ENCODE data around the gene PARP8.
"Not testable (repeated sequence)": the region's sequence is repeated elsewhere in the genome, so short reads cannot be mapped to it uniquely, and the experiment has no call there.

Gene PARP8

DNA sequence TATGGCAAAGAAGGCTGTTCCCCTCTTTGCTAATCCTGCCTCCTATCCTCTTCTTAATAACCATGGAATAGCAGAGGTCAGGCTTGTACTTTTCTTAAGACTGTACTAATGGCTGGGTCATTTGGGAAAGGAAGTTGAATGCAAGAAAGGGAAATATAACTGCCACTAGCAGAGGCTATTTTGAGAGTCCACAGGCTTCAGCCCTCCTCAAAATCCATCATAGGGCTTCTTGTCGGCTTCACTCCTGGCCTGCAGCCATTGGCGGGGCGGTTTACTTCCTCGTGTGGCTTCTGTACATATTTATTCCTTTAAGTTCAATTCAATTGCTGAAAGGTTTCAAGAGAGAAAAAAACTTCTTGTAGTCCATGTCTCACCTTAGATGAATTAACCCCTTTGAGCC, 2.8 kb upstream of the PARP8 start:
- H2AFZ ChIP-seq (ENCODE audit: low read length) = no peak overlapping the region
- H3K27ac ChIP-seq (ENCODE audit: low read depth, low read length, poor library complexity, severe bottlenecking) = peak overlapping the region; percentile 32
- H3F3A ChIP-seq (ENCODE audit: insufficient read depth, low read length) = no peaks in the 10 kb centered on the region
- H3K36me3 ChIP-seq (ENCODE audit: insufficient read depth, low read length) = no peaks in the 10 kb centered on the region
- no peaks in the 10 kb centered on the region for H3K9me2 ChIP-seq (ENCODE audit: low read depth, low read length)
- no peaks in the 10 kb centered on the region for H4K20me1 ChIP-seq (ENCODE audit: insufficient read depth, low read length)
- H3K79me2 ChIP-seq (ENCODE audit: insufficient read depth, low read length) = peaks cover 6% of the 10 kb centered on the region
- H3K9me3 ChIP-seq (ENCODE audit: low read length) = peaks cover 5% of the 10 kb centered on the region; the same call in 1 of the 2 replicates
- H3K4me2 ChIP-seq (ENCODE audit: low read length) = no peak overlapping the region
- TF ChIP-seq, protein P1, sequence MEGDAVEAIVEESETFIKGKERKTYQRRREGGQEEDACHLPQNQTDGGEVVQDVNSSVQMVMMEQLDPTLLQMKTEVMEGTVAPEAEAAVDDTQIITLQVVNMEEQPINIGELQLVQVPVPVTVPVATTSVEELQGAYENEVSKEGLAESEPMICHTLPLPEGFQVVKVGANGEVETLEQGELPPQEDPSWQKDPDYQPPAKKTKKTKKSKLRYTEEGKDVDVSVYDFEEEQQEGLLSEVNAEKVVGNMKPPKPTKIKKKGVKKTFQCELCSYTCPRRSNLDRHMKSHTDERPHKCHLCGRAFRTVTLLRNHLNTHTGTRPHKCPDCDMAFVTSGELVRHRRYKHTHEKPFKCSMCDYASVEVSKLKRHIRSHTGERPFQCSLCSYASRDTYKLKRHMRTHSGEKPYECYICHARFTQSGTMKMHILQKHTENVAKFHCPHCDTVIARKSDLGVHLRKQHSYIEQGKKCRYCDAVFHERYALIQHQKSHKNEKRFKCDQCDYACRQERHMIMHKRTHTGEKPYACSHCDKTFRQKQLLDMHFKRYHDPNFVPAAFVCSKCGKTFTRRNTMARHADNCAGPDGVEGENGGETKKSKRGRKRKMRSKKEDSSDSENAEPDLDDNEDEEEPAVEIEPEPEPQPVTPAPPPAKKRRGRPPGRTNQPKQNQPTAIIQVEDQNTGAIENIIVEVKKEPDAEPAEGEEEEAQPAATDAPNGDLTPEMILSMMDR (IDR thresholded peaks at IDR 0.05; ENCODE audit: low read length) = no peak
- no peak for TF ChIP-seq EZH2 (IDR thresholded peaks at IDR 0.05; ENCODE audit: borderline replicate concordance, low read length)
- peaks cover 28% of the 10 kb centered on the region for H3K4me1 ChIP-seq (ENCODE audit: insufficient read depth, low read length, severe bottlenecking)
- H3K4me3 ChIP-seq (ENCODE audit: low read depth, low read length, poor library complexity, severe bottlenecking) = no peak overlapping the region
- H3K9ac ChIP-seq (ENCODE audit: low read length) = no peak overlapping the region
- H3K27me3 ChIP-seq (ENCODE audit: insufficient read depth, low read length) = no peaks in the 10 kb centered on the region

DNA sequence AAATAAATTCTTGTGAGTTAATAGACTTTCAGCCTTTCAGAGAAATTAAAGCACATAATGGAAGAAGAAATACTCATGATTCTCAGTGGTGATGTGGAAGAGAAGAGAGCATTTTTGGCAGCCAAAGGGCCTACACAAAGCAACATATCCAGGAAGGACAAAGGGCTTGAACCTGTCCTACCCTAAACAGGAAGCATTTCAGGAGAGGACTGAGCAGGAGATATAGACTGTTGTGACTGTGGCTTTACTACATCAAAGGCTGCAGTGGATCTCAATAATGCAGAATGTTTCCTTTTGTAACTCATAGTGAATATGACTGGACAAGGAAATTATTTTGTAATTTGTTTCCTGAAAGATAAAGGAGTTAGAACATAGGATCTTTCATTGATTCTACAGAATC, 1.3 kb upstream of the PARP8 start:
- Histone ChIP-seq H3K9me3 (ENCODE audit: low read length) (peaks cover 5% of the 10 kb centered on the region; the same call in 1 of the 2 replicates), H2AFZ (ENCODE audit: low read length) (no peak overlapping the region), H3K27ac (ENCODE audit: low read depth, low read length, poor library complexity, severe bottlenecking) (peak overlapping the region; percentile 90), H3K4me2 (ENCODE audit: low read length) (no peak overlapping the region; the same call in 1 of the 2 replicates), H3K9ac (ENCODE audit: low read length) (no peak overlapping the region), H3K9me2 (ENCODE audit: low read depth, low read length) (no peaks in the 10 kb centered on the region), H3F3A (ENCODE audit: insufficient read depth, low read length) (no peaks in the 10 kb centered on the region), H4K20me1 (ENCODE audit: insufficient read depth, low read length) (no peaks in the 10 kb centered on the region), H3K4me1 (ENCODE audit: insufficient read depth, low read length, severe bottlenecking) (peaks cover 42% of the 10 kb centered on the region), H3K79me2 (ENCODE audit: insufficient read depth, low read length) (peaks cover 21% of the 10 kb centered on the region), H3K4me3 (ENCODE audit: low read depth, low read length, poor library complexity, severe bottlenecking) (no peak overlapping the region), H3K27me3 (ENCODE audit: insufficient read depth, low read length) (no peaks in the 10 kb centered on the region), H3K36me3 (ENCODE audit: insufficient read depth, low read length) (no peaks in the 10 kb centered on the region)
- no peak for TF ChIP-seq EZH2 (IDR thresholded peaks at IDR 0.05; ENCODE audit: borderline replicate concordance, low read length)
- TF ChIP-seq, protein P1 (IDR thresholded peaks at IDR 0.05; ENCODE audit: low read length) = no peak

DNA sequence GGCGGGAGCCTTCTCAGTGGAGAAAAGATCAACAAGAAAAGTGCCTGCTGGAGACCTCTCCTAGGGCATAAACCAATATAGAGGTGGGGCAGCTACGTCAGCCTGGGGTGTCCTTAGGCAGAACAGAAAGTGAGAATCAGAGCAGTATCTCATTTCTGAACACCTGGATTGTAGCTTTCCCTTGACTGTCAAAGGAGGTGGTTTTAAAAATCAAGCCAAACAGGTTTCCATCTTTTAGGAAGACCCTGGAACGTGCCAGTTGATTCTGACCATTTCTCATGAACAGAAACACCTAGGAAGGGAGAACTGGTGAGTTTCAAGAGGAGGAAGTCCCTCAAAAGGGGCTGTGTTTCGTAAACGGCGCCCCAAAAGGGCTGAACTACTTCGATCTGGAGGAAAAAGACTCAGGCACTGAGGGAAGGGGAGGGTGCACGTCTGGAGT, 655 bp upstream of the PARP8 start:
- H3K36me3 ChIP-seq (ENCODE audit: insufficient read depth, low read length); H2AFZ ChIP-seq (ENCODE audit: low read length); H3K27me3 ChIP-seq (ENCODE audit: insufficient read depth, low read length); H3K9me3 ChIP-seq (ENCODE audit: low read length); H4K20me1 ChIP-seq (ENCODE audit: insufficient read depth, low read length); H3F3A ChIP-seq (ENCODE audit: insufficient read depth, low read length); H3K9me2 ChIP-seq (ENCODE audit: low read depth, low read length): not testable (repeated sequence)
- Histone ChIP-seq H3K4me3 (ENCODE audit: low read depth, low read length, poor library complexity, severe bottlenecking) (peak overlapping the region; percentile 76), H3K79me2 (ENCODE audit: insufficient read depth, low read length) (peaks cover 28% of the 10 kb centered on the region), H3K4me1 (ENCODE audit: insufficient read depth, low read length, severe bottlenecking) (peaks cover 48% of the 10 kb centered on the region), H3K9ac (ENCODE audit: low read length) (peak overlapping the region; percentile 88), H3K4me2 (ENCODE audit: low read length) (peak overlapping the region; percentile 96), H3K27ac (ENCODE audit: low read depth, low read length, poor library complexity, severe bottlenecking) (peak overlapping the region; percentile 90)

DNA sequence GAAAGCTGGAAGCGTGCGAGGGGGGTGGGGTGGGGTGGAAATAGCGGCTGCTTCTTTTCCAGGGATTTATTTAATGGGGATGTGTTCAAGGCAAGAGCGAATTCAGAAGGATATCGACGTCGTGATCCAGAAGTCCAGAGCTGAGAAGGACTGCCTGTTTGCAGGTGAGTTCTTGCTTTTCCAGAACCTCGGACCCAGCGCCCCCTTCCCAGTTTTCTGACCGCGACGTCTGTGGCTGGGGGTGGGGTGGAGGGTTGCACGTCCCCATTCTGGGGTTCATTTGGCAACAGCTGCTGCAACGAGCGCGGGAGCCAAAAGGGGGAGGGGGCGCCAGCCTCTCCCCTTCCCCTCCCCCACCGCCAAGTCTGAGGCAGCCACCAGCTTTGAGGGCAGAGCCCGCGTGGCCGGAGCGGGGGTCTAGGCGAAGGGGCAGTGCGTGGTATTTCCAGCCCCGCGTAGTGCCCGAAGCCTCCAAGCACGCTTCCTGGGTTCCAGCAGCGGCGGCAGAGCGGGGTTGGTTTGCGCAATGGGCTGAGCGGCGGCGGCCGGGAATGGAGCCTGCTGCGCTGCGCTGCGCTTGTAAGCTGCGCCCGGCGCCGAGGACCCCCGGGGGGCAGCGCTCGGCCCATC, 701 bp downstream of the PARP8 start:
- Histone ChIP-seq H3K9me2 (ENCODE audit: low read depth, low read length) (no peaks in the 10 kb centered on the region), H4K20me1 (ENCODE audit: insufficient read depth, low read length) (no peaks in the 10 kb centered on the region), H3K27ac (ENCODE audit: low read depth, low read length, poor library complexity, severe bottlenecking) (peak overlapping the region; percentile 90), H3K79me2 (ENCODE audit: insufficient read depth, low read length) (peaks cover 39% of the 10 kb centered on the region), H3K9ac (ENCODE audit: low read length) (peak overlapping the region; percentile 88), H3F3A (ENCODE audit: insufficient read depth, low read length) (no peaks in the 10 kb centered on the region), H2AFZ (ENCODE audit: low read length) (no peak overlapping the region), H3K27me3 (ENCODE audit: insufficient read depth, low read length) (no peaks in the 10 kb centered on the region), H3K4me2 (ENCODE audit: low read length) (peak overlapping the region; percentile 96), H3K9me3 (ENCODE audit: low read length) (no peaks in the 10 kb centered on the region), H3K4me3 (ENCODE audit: low read depth, low read length, poor library complexity, severe bottlenecking) (peak overlapping the region; percentile 76), H3K4me1 (ENCODE audit: insufficient read depth, low read length, severe bottlenecking) (peaks cover 58% of the 10 kb centered on the region), H3K36me3 (ENCODE audit: insufficient read depth, low read length) (no peaks in the 10 kb centered on the region)
- TF ChIP-seq EZH2 (IDR thresholded peaks at IDR 0.05; ENCODE audit: borderline replicate concordance, low read length) = no peak
- TF ChIP-seq, protein P1 (IDR thresholded peaks at IDR 0.05; ENCODE audit: low read length) = no peak
